Stimulated activated naive CD8-positive, alpha-beta T cell treated with anti-CD3 and anti-CD28 coated beads, Interleukin-15, amount 100 ng/mL, for 72 hours (primary cell): ENCODE results near the gene IFT88.
A peak's percentile ranks its signal among the peaks of the same experiment; 100 is the strongest.

ENCODE experiments used
- ATAC-seq: fragments of 150-1000 bp; cut with Tn5 transposase; 2 replicates; pipeline ENCODE4 v1.10.0; 2021; ENCODE audit warnings: mild to moderate bottlenecking, moderate library complexity
- DNase-seq, 2 donors: peaks; one replicate each; pipeline ENCODE4 v3.0.0; 2021 to 2022
- H3K27ac Mint-ChIP-seq, 2 donors: one replicate each; pipeline ENCODE4 v1.8.0; 2022; ENCODE audit warnings: mild to moderate bottlenecking in 2 of 2, mixed read lengths in 2 of 2, moderate library complexity in 2 of 2
- H3K27me3 Mint-ChIP-seq: one replicate; pipeline ENCODE4 v1.8.0; 2022; ENCODE audit warnings: mixed read lengths
- H3K4me1 Mint-ChIP-seq: one replicate; pipeline ENCODE4 v1.8.0; 2022; ENCODE audit warnings: mild to moderate bottlenecking, mixed read lengths
- H3K4me3 Mint-ChIP-seq, 2 donors: one replicate each; pipeline ENCODE4 v1.8.0; 2022; ENCODE audit warnings: mild to moderate bottlenecking in 2 of 2, mixed read lengths in 2 of 2, moderate library complexity in 1 of 2
- H3K9me3 Mint-ChIP-seq, 2 donors: one replicate each; pipeline ENCODE4 v1.8.0; 2022; ENCODE audit warnings: mixed read lengths in 2 of 2

Gene IFT88

DNA sequence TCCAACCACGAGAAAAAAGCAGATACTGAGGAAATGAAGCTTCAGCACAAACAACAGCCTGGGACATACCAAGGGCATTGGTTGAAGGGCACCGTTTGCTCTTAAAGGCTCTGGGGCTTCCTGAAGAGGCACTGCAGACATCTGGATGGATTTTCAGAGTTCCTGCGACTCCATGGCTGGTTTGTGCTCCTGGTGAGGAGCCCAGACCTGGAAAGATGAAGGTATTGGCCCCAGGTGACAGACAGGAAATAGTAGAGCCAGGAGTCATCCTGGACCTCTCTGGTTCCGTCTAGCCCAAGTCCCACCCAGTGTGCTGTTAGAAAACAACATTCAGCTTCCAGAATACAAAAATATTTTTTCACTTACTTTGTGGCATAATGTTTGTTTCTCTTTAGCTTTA, 142.8 kb downstream of the IFT88 start:
- Mint-ChIP-seq H3K27ac (no peak overlapping the region), H3K27me3 (peaks cover 40% of the 10 kb centered on the region)

GRCh38 chr13:20711301-20712044, 144.5 kb downstream of the IFT88 start:
- Mint-ChIP-seq H3K9me3 (no peaks in the 10 kb centered on the region), H3K4me1 (peaks cover 14% of the 10 kb centered on the region), H3K27ac (no peak overlapping the region), H3K4me3 (no peak overlapping the region), H3K27me3 (peaks cover 42% of the 10 kb centered on the region)
- ATAC-seq = no peak
- DNase-seq = no peak

More for the DNA sequence above, 142.8 kb downstream of the IFT88 start:
- DNase-seq (no peak), ATAC-seq (no peak)
- no peak overlapping the region for H3K4me3 Mint-ChIP-seq
- H3K4me1 Mint-ChIP-seq = peaks cover 14% of the 10 kb centered on the region
- H3K9me3 Mint-ChIP-seq = no peaks in the 10 kb centered on the region

- no peak for DNase-seq
- Mint-ChIP-seq H3K4me1 (peaks cover 14% of the 10 kb centered on the region), H3K4me3 (peak overlapping the region in 1 of 2 donors; percentile 43), H3K27me3 (peaks cover 42% of the 10 kb centered on the region), H3K9me3 (no peaks in the 10 kb centered on the region), H3K27ac (peak overlapping the region in 1 of 2 donors; percentile 10)
- no peak for ATAC-seq
Measured at GRCh38 chr13:20713014-20713376, 146.0 kb downstream of the IFT88 start.

- DNase-seq (no peak), ATAC-seq (no peak)
- H3K27ac Mint-ChIP-seq = no peak overlapping the region
Measured at GRCh38 chr13:20713751-20714150, 146.8 kb downstream of the IFT88 start.

DNA sequence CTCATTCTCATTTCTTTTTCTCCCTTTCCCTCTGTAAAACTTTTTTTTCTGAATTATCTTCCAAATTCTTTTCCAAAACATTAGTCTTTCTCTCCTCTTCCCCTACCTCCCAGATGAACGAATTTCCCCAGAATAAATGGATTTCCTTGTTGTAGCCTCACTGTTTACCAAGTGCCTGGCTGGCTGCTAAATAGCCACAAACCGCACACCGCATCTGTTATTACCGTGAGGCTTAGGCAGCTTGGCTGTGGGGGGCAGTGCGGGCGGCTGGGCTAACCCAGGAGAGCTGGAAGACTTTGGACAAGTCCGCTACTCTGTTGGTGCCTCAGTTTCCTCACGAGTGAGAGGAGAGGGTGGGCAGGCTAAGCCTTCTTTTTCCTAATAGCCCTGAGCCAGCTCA, 147.2 kb downstream of the IFT88 start:
- H3K27me3 Mint-ChIP-seq = peaks cover 42% of the 10 kb centered on the region
- no peaks in the 10 kb centered on the region for H3K9me3 Mint-ChIP-seq
- H3K4me3 Mint-ChIP-seq = no peak overlapping the region
- no peak for DNase-seq
- peaks cover 14% of the 10 kb centered on the region for H3K4me1 Mint-ChIP-seq
- no peak for ATAC-seq
- H3K27ac Mint-ChIP-seq = no peak overlapping the region

More at GRCh38 chr13:20713751-20714150, 146.8 kb downstream of the IFT88 start:
- H3K9me3 Mint-ChIP-seq = no peaks in the 10 kb centered on the region
- peaks cover 42% of the 10 kb centered on the region for H3K27me3 Mint-ChIP-seq
- no peak overlapping the region for H3K4me3 Mint-ChIP-seq
- H3K4me1 Mint-ChIP-seq = peaks cover 14% of the 10 kb centered on the region

DNA sequence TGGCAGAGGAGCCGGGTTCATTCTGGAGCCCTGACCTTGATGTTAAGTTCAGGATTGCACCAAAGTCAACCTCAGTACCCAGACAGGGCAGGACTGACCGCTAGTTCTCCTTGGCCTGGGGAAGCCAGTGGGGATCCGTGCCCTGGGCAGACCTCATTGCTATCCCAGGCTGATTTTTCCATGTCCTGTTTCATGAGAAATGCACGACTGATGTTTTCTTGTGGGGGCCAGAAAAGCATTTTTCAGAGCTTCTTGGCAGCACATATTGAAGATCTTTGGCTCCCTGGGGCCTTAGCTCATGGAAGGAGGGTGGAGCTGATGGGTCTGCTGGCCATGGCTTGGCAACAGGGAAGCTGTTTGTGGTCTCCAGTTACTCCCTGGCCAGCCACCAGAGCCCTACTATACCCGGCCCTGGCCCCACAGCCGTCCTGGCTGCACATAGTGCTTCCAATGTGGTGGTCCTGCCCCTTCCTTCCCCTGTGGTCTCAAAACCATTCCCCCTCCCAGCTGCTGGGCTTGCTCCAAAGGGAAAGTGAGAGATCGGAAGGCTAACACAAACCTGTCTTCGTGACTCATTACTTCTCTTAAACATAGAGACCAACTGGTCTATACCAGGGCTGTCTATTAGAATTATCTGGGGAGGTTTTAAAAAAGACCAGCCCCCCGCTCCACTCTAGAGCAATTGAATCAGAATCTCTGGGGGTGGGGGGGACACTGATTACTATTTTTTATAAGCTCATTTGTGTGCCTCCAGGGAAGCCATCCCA, 147.8 kb downstream of the IFT88 start:
- Mint-ChIP-seq H3K27ac (no peak overlapping the region), H3K9me3 (no peaks in the 10 kb centered on the region), H3K27me3 (peaks cover 42% of the 10 kb centered on the region), H3K4me1 (peaks cover 14% of the 10 kb centered on the region), H3K4me3 (no peak overlapping the region)
- DNase-seq = no peak
- no peak for ATAC-seq

DNA sequence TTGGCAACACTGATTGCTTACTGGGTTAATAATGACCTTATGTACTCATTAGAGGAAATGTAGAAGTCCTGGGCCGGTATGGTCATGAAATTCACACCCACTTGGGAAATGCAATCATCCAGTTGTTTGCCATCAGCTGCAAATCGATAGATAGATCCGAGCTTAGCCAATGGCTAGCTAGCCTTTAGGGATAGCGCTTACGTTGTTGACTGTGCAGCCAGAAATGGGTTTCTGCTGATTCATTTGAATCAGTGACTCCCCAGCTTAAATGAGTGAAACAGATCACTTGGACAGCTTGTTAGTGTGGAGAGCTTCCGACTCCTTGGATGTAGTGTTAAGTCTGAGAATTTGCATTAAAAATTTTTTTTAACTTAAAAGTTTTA, 148.4 kb downstream of the IFT88 start:
- Mint-ChIP-seq H3K9me3 (no peaks in the 10 kb centered on the region), H3K27me3 (peaks cover 42% of the 10 kb centered on the region), H3K4me1 (peaks cover 14% of the 10 kb centered on the region), H3K4me3 (no peak overlapping the region), H3K27ac (no peak overlapping the region)
- ATAC-seq (no peak), DNase-seq (no peak)

- H3K4me3 Mint-ChIP-seq = no peak overlapping the region
- H3K27me3 Mint-ChIP-seq = peaks cover 31% of the 10 kb centered on the region
- ATAC-seq = no peak
- H3K4me1 Mint-ChIP-seq = peaks cover 24% of the 10 kb centered on the region
- no peak overlapping the region for H3K27ac Mint-ChIP-seq
- no peaks in the 10 kb centered on the region for H3K9me3 Mint-ChIP-seq
- no peak for DNase-seq
Measured at GRCh38 chr13:20716951-20717350, 150.0 kb downstream of the IFT88 start.

- DNase-seq = no peak
- no peak overlapping the region for H3K4me3 Mint-ChIP-seq
- no peak for ATAC-seq
- H3K27me3 Mint-ChIP-seq = peaks cover 21% of the 10 kb centered on the region
- H3K9me3 Mint-ChIP-seq = no peaks in the 10 kb centered on the region
- peak overlapping the region in 1 of 2 donors; percentile 50 for H3K27ac Mint-ChIP-seq
- H3K4me1 Mint-ChIP-seq = peaks cover 24% of the 10 kb centered on the region
Measured at GRCh38 chr13:20717581-20718542, 150.9 kb downstream of the IFT88 start.

- no peak overlapping the region for H3K27ac Mint-ChIP-seq
- no peaks in the 10 kb centered on the region for H3K9me3 Mint-ChIP-seq
- H3K4me1 Mint-ChIP-seq = peaks cover 17% of the 10 kb centered on the region
- ATAC-seq (no peak), DNase-seq (no peak)
- H3K27me3 Mint-ChIP-seq = peaks cover 9% of the 10 kb centered on the region
- H3K4me3 Mint-ChIP-seq = no peak overlapping the region
Measured at GRCh38 chr13:20718958-20719566, 152.1 kb downstream of the IFT88 start.

DNA sequence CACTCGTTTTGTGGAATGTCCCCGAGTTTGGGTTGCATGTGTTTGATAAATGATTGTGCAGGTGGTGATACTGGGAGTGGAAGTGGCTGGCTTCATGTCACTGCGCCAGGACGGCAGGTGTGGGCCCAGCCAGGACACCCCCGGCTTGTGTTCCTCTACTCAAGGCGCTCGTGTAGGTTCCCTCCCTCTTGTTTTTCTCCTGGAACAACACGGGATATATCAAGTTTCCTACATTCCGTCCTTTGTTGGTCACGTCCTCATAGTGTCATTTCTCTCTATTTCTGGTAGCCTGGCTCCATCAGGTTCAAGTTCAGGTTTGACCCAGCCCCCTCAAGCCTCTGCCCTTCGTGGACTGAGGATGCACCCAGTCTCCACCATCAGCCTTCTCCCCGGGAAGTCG, 152.8 kb downstream of the IFT88 start:
- H3K4me1 Mint-ChIP-seq = peaks cover 17% of the 10 kb centered on the region
- no peak overlapping the region for H3K27ac Mint-ChIP-seq
- H3K27me3 Mint-ChIP-seq = peaks cover 2% of the 10 kb centered on the region
- no peaks in the 10 kb centered on the region for H3K9me3 Mint-ChIP-seq
- DNase-seq (no peak), ATAC-seq (no peak)
- H3K4me3 Mint-ChIP-seq = no peak overlapping the region

DNA sequence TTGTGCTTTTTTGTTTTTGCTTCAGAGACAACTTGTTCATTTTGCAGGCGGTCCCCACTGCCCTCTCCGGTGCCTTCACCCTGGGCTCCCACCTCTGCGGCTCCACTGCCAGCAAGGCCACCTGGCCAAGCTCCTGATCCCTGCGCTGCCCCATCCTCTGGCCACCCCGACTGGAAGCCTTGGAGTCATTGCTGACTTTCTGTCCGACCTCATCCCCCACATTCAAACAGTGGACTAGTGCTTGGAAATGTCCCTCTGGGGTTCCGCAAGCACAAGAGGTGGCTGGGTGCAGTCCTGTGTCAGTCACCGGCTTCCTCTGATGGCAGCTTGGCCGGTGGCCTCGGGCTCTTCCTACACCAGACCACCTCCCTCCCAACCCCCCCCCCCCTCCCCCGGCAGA, 153.5 kb downstream of the IFT88 start:
- H3K27ac Mint-ChIP-seq = no peak overlapping the region
- no peaks in the 10 kb centered on the region for H3K27me3 Mint-ChIP-seq
- DNase-seq = no peak
- H3K9me3 Mint-ChIP-seq = no peaks in the 10 kb centered on the region
- no peak for ATAC-seq
- H3K4me1 Mint-ChIP-seq = peaks cover 17% of the 10 kb centered on the region
- H3K4me3 Mint-ChIP-seq = no peak overlapping the region

DNA sequence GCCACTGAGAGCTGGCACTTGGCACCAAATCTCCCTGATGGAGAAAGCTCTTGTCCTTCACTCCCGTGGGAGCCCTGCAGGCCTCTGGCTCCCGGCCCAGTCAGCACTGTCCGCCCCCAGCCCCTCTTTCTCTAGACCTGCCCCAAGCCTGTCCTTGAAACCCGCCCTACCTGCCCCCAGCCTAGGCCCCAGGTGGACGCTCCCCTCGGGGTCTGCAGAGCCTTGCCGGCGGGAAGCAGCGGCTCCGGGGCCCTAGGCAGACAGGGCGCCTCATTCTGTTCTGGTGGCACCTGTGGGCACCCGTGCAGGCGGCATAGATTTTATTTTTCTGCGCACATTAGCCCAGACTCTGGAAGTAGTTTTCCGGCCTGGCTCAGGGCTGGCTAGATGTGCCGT, 154.1 kb downstream of the IFT88 start:
- ATAC-seq (no peak), DNase-seq (no peak)
- Mint-ChIP-seq H3K4me3 (peak overlapping the region; percentile 3 to 87), H3K9me3 (no peaks in the 10 kb centered on the region), H3K4me1 (peaks cover 17% of the 10 kb centered on the region), H3K27ac (no peak overlapping the region), H3K27me3 (no peaks in the 10 kb centered on the region)

DNA sequence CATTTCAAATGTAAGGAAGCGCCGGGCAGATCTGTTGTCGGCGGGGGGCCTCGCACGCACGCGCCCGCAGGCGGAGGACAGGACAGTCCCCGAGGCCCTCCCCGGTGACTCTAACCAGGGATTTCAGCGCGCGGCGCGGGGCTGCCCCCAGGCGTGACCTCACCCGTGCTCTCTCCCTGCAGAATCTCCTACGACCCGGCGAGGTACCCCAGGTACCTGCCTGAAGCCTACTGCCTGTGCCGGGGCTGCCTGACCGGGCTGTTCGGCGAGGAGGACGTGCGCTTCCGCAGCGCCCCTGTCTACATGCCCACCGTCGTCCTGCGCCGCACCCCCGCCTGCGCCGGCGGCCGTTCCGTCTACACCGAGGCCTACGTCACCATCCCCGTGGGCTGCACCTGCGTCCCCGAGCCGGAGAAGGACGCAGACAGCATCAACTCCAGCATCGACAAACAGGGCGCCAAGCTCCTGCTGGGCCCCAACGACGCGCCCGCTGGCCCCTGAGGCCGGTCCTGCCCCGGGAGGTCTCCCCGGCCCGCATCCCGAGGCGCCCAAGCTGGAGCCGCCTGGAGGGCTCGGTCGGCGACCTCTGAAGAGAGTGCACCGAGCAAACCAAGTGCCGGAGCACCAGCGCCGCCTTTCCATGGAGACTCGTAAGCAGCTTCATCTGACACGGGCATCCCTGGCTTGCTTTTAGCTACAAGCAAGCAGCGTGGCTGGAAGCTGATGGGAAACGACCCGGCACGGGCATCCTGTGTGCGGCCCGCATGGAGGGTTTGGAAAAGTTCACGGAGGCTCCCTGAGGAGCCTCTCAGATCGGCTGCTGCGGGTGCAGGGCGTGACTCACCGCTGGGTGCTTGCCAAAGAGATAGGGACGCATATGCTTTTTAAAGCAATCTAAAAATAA, 154.7 kb downstream of the IFT88 start:
- peaks cover 17% of the 10 kb centered on the region for H3K4me1 Mint-ChIP-seq
- H3K4me3 Mint-ChIP-seq = peak overlapping the region; percentile 73 to 87
- DNase-seq (peak; percentile 26 to 33), ATAC-seq (peak; percentile 72)
- H3K27me3 Mint-ChIP-seq = no peaks in the 10 kb centered on the region
- H3K9me3 Mint-ChIP-seq = no peaks in the 10 kb centered on the region
- no peak overlapping the region for H3K27ac Mint-ChIP-seq
